Vein endothelial cell (primary cell): ENCODE measurements around the gene COBL. TPM values are rescaled to one million over a fixed set of nuclear protein-coding genes. Genes with fewer than 3 reads are reported as not detected.

ENCODE experiments used
- total RNA-seq: library from RNA; depleted of rRNA; stranded (reverse); fragments of >200 nt; gene quantifications from 2 replicates; pipeline ENCODE4 v1.2.3, GENCODE V29; 2012

Gene COBL, protein sequence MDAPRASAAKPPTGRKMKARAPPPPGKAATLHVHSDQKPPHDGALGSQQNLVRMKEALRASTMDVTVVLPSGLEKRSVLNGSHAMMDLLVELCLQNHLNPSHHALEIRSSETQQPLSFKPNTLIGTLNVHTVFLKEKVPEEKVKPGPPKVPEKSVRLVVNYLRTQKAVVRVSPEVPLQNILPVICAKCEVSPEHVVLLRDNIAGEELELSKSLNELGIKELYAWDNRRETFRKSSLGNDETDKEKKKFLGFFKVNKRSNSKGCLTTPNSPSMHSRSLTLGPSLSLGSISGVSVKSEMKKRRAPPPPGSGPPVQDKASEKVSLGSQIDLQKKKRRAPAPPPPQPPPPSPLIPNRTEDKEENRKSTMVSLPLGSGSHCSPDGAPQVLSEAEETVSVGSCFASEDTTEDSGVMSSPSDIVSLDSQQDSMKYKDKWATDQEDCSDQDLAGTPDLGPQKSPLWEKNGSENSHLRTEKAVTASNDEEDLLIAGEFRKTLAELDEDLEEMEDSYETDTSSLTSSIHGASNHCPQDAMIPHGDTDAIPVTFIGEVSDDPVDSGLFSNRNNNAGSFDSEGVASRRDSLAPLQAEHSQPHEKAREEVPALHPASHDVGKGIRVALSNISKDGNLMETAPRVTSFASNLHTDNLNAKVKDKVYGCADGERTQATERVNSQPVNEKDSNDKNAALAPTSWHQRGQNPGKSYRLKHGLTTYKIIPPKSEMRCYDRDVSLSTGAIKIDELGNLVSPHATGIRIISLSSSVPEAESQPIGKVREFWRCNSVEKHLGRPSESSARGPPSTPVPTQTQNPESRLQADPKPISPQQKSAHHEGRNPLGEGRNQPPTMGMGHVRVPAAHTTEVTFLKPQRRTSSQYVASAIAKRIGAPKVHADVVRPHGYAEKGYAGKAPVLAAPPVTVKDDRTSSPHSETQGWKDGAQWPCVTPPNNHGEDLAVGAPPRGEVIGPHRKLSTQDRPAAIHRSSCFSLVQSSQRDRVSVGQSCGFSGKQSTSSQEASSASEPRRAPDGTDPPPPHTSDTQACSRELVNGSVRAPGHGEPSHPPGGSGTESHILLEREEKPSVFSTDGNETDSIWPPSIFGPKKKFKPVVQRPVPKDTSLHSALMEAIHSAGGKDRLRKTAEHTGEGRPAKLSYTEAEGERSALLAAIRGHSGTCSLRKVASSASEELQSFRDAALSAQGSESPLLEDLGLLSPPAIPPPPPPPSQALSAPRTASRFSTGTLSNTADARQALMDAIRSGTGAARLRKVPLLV
- total RNA-seq: not detected in 2 replicates

GRCh38 chr7:51316666-51317581 is at the start of gene COBL:
COBL (minus strand) TSS chr7:51316809; CDS start chr7:51316633, 176 bp downstream.

